SH-SY5Y (cell line): Measurements from ENCODE around the gene HOXD11.

ENCODE experiments used
- GATA2 ChIP-seq: IDR thresholded peaks from 2 replicates; pipeline ENCODE4 v1.6.1; 2011; ENCODE audit warnings: mild to moderate bottlenecking, low read depth, low read length
- GATA3 ChIP-seq: IDR thresholded peaks from 2 replicates; pipeline ENCODE4 v1.6.1; 2011; ENCODE audit warnings: low read depth, mild to moderate bottlenecking, low read length, moderate library complexity

The HOXD11 gene

GRCh38 chr2:176103742-176104315 is 3.3 kb upstream of the HOXD11 start:
- no peak for TF ChIP-seq GATA3
- no peak for TF ChIP-seq GATA2

DNA sequence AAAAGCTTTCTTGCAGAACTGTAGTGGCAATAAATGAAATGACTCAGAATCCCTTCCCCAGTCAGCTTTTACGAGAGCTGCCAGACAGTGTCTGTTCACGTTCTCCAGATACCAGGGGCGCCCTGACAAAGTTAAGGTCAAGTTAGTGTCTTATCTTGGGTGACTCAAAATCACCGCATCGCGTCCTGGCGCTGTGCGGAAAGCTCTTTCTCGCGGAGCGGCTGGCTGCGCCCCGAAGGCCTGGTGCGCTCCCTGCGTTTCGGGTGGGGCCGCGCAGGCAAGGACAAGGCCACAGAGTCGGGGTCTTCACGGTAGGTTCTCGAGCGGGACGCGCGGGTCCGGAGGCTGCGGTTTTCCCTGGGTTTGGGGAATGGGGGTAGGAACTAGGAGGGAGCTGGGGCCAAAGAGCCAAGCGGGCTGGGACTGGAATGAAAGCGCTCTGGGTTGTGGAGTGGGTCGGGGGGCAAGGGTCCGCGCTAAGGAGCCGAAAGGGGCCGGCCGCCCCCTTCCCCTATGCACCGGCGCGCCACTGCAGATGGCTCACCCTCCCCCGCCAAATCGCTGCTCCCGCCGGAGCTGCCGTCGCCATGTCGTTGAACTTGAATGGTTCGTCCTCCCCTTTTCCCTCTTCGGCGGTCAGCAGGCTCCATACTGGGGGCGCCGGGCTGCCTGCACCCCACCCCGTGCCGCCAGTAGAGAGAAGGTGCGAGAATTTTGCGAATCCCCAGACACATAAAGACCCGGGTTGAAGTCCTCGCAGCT is 2.6 kb upstream of the HOXD11 start:
- TF ChIP-seq GATA3 = no peak
- no peak for TF ChIP-seq GATA2

GRCh38 chr2:176105078-176105729 is 1.9 kb upstream of the HOXD11 start:
- TF ChIP-seq GATA2 = peak; percentile 57; the same call in 1 of the 2 replicates
- no peak for TF ChIP-seq GATA3

DNA sequence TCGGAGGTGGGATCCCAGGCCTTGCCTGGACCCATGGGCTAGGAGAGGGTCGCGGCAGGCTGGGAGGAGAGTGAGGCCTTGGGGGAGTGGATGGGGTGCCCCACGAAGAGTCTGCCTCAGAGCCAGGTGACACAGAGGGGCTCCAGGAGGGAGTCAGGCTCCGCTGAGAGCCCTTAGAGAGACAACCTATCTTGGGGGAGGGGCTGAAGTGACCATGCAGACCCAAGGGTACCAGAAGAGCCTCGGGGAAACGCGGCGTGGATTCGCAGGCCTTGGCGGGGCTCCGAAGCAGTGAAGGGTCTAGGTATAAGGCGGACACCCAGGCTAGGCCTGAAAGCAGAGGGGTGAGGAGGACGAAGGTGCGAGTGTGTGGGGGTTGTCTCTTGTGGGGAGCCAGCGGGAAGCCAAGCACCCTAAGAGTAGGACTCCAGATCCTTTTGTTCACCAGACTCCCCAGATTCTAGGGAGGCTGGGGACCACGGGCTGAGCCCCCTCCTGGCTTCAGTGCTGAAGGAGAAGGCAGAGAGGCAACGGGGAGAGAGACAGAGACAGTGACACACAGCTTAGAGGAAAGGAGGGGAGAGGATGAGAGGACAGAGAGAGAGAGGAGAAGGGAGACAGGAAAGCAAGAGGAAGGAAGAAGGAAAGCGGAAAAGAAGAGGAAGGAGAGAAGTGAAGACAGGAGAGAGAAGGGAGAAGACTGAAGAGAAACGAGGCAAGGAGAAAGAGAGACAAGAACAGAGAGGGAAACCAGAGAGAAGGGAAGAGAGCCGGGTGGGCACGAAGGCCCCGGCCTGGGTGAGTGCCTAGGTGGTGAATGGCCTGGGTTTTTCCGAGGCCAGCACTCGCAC is 1.1 kb upstream of the HOXD11 start:
- TF ChIP-seq GATA3 = no peak
- TF ChIP-seq GATA2 = no peak

- TF ChIP-seq GATA2 = no peak
- no peak for TF ChIP-seq GATA3
Observed at GRCh38 chr2:176107731-176108181, 676 bp downstream of the HOXD11 start.

DNA sequence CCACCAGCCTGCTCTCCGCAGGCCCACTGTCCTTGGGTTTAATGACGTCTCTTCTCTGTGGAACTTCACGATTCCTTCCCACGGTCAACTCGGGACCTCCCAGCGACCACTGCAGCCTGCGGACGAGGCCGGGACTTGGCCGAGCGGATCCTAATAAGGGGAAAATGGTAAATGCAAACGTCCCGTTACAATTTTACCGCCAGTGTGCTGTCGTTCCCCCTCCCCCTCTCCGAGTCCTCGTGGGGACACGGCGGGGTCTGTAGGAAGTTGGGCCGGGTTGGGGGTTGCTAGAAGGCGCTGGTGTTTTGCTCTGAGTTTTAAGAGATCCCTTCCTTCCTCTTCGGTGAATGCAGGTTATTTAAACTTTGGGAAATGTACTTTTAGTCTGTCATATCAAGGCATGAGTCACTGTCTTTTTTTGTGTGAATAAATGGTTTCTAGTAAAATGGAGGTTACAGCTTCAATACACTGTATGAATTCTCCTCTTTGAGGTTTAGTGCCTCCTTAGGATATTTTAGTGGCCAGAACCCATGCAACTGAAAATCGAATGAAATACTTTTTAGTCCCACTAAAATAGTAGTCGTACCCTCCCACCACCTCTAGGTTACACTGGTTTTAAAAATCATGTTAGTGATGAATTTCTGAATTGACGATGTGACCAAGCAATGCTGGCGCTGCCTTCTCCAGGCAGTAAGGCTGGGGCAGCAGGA is 2.3 kb downstream of the HOXD11 start:
- TF ChIP-seq GATA2 (no peak), GATA3 (no peak)

DNA sequence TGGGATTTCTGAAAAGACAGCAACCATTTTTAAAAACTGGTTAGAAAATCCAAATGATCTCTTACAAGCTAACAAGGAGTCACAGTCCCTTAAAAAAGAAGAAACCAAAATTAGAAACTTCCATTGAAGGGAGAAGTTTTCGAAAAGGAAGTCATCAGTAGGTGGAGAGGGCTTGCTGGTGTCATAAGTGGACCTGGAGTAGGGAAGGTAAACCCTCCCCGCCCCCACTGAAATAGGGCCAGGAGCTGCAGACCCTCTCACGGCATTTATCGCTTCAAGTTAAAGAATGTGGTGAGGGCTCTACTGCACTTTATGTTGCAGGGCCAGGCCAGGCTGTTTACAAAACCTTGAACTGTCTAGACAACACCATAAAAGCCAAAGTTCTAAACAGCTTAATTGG is 2.9 kb downstream of the HOXD11 start:
- no peak for TF ChIP-seq GATA2
- no peak for TF ChIP-seq GATA3

DNA sequence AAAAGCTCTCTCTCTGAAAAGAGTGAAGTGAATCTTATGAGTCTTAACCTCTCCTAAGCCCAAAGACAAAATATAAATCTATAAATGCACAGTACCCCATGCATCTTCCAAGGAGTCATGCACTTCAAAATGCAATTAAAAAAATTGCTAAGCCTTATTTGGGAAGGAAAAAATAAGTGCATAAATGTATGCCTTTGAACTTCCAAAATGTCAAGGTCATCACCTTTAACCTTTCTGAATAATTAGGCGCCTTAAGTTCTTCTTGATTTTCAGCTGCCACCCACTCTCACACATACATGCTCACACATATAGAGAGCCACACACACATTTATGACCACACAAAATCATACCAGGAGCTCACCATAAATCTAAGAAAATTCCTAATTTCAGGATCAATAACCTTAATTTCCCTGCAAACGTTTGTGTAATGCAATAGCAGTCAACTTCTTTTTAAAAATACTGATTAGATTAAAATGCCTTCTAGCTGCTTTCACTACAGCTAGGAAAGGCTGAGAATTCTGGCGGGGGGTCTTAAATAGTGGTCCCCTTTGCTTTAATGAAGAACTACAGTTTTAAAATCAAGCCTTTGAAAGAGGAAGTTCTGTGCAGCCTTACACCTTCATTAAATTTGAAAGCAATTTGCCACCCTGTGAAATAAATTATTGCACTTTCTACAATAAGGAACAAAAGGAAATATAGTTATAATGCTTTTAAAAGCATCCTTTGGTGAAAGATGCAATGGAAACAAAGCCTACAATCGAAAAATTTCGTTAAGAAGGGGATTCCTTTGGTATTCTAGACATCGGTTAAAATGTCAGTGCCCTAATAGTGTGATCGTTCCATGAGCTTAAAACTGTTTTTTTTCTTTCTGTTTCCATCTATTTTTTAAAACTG is 3.6 kb downstream of the HOXD11 start:
- TF ChIP-seq GATA2 = no peak
- TF ChIP-seq GATA3 = no peak

DNA sequence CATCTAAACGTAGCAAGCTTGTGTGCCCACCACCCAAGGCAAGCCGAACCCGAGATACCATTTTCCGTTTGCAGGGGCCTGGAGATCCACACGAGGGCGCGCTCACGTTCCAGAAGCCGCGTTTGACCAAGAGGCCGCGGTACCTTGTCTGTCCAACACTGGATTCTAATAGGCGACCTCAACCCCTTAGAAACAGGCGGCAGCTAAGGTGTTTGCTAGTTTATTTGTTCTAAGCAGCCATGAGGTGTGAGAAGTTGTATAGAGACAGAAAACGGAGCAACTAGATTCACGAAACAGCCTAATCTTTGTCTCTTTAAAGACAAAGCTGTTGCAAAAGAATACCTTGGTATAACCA is 4.2 kb downstream of the HOXD11 start:
- TF ChIP-seq GATA2 = no peak
- no peak for TF ChIP-seq GATA3

DNA sequence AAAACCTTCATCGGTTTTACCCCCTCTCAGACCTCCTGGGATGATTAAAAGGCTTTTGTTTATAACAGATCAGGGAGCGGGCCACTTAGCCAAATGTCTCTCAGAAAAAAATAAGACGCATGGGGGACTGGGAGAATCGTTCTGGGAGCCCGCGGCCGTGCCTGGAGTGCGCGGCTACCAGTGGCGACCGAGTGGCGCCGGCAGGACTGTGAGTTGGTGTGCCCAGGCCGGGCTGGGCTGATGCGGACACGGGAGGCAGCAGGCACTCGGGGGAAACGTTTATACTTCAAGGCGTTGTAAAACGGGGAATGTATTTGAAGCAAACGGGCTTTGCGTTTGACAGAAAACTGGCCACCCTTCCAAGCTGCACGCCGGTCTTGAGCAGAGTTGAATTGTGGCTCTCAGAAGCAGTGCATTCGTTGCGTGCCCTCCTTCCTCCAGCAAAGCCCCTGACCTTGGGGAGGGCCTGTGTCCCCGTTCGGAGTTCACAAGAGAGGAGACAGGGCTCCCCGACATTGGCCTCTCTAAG is 4.8 kb downstream of the HOXD11 start:
- no peak for TF ChIP-seq GATA2
- no peak for TF ChIP-seq GATA3

GRCh38 chr2:176112375-176113302 is 5.6 kb downstream of the HOXD11 start:
- TF ChIP-seq GATA2 (no peak), GATA3 (no peak)
